ENCODE measurements around the gene MBD5. TPM values are rescaled to one million over a fixed set of nuclear protein-coding genes. Genes with fewer than 3 reads are reported as not detected.

The MBD5 gene
- total RNA-seq, 4 donors from 2014 or later = 15.4 to 43.0 (median 18.4) TPM

- ATAC-seq (ENCODE audit: low FRiP score) (no peak), DNase-seq (ENCODE audit: low spot score) (no peak)
- no peak for TF ChIP-seq CTCF (IDR thresholded peaks at IDR 0.05)
Measured at GRCh38 chr2:148237911-148238310, 217.0 kb downstream of the MBD5 start.

GRCh38 chr2:148238561-148238960 lies 217.7 kb downstream of the MBD5 start:
- DNase-seq (ENCODE audit: low spot score) (no peak), ATAC-seq (ENCODE audit: low FRiP score) (no peak)
- TF ChIP-seq CTCF (IDR thresholded peaks at IDR 0.05) = no peak

- DNase-seq (ENCODE audit: low spot score) (no peak), ATAC-seq (ENCODE audit: low FRiP score) (no peak)
- no peak for TF ChIP-seq CTCF (IDR thresholded peaks at IDR 0.05)
Measured at GRCh38 chr2:148240838-148241237, 219.9 kb downstream of the MBD5 start.

- no peak for TF ChIP-seq CTCF (IDR thresholded peaks at IDR 0.05)
- ATAC-seq (ENCODE audit: low FRiP score) = no peak
Measured at GRCh38 chr2:148244593-148245292, 223.9 kb downstream of the MBD5 start.

GRCh38 chr2:148251993-148252392 lies 231.1 kb downstream of the MBD5 start:
- DNase-seq (ENCODE audit: low spot score) (no peak), ATAC-seq (ENCODE audit: low FRiP score) (no peak)
- no peak for TF ChIP-seq CTCF (IDR thresholded peaks at IDR 0.05)

More at GRCh38 chr2:148244593-148245292, 223.9 kb downstream of the MBD5 start:
- no peak for DNase-seq (ENCODE audit: low spot score)

GRCh38 chr2:148252646-148253045 lies 231.8 kb downstream of the MBD5 start:
- ATAC-seq (ENCODE audit: low FRiP score) = no peak
- TF ChIP-seq CTCF (IDR thresholded peaks at IDR 0.05) = no peak
- no peak for DNase-seq (ENCODE audit: low spot score)

- DNase-seq (ENCODE audit: low spot score) = no peak
- no peak for TF ChIP-seq CTCF (IDR thresholded peaks at IDR 0.05)
- ATAC-seq (ENCODE audit: low FRiP score) = no peak
Measured at GRCh38 chr2:148253685-148254084, 232.8 kb downstream of the MBD5 start.

All from omental fat pad (tissue), 4 donors.